WTC11 (cell line): Measurements from ENCODE around the gene ENTREP3. TPM values are rescaled to one million over a fixed set of nuclear protein-coding genes. Genes with fewer than 3 reads are reported as not detected.

Source experiments
- ATAC-seq: fragments of 200-7000 bp; cut with Tn5 transposase; 2 replicates; pipeline ENCODE4 v1.10.0; 2021; ENCODE audit warnings: mild to moderate bottlenecking, moderate library complexity
- CTCF ChIA-PET: fragments of 300-600 bp; sonication (Branson Sonifier 250); formaldehyde crosslinking; loops from one replicate; lab custom pipeline; 2021; ENCODE audit warnings: antibody characterized with exemption; lab: Charles Lee
- POLR2A ChIA-PET: fragments of 350-600 bp; sonication (Branson Sonifier 250); formaldehyde crosslinking; loops from one replicate; lab custom pipeline; 2021; ENCODE audit warnings: antibody characterized with exemption; lab: Charles Lee
- DNase-seq: peaks from one replicate; pipeline ENCODE4 v3.0.0; 2021; ENCODE audit warnings: low spot score
- H3K27ac Mint-ChIP-seq: 2 replicates; pipeline ENCODE4 v1.8.0; 2021; ENCODE audit warnings: mixed read lengths
- H3K27me3 Mint-ChIP-seq: 2 replicates; pipeline ENCODE4 v1.8.0; 2021; ENCODE audit warnings: low read depth, mild to moderate bottlenecking, moderate library complexity, mixed read lengths
- H3K36me3 Mint-ChIP-seq: 2 replicates; pipeline ENCODE4 v1.8.0; 2021; ENCODE audit warnings: mixed read lengths
- H3K4me1 Mint-ChIP-seq: 2 replicates; pipeline ENCODE4 v1.8.0; 2022; ENCODE audit warnings: mixed read lengths
- H3K4me3 Mint-ChIP-seq: 2 replicates; pipeline ENCODE4 v1.8.0; 2021; ENCODE audit warnings: mild to moderate bottlenecking, moderate library complexity, mixed read lengths
- H3K9me3 Mint-ChIP-seq: 2 replicates; pipeline ENCODE4 v1.8.0; 2021; ENCODE audit warnings: mixed read lengths
- ARID4B ChIP-seq: sonication (generic); formaldehyde crosslinking; IDR thresholded peaks from 2 replicates; pipeline ENCODE4 v1.8.0; 2023; ENCODE audit warnings: missing genetic modification reagents, mild to moderate bottlenecking, borderline replicate concordance
- ATF1 ChIP-seq: sonication (generic); formaldehyde crosslinking; IDR thresholded peaks from 2 replicates; pipeline ENCODE4 v1.8.1; 2023; ENCODE audit warnings: mild to moderate bottlenecking, moderate library complexity, missing genetic modification reagents
- CTCF ChIP-seq: fragments of 200-600 bp; IDR thresholded peaks from 2 replicates; pipeline ENCODE4 v1.8.0; 2022; ENCODE audit warnings: antibody characterized with exemption
- ETV6 ChIP-seq: sonication (generic); formaldehyde crosslinking; IDR thresholded peaks from 2 replicates; pipeline ENCODE4 v1.8.1; 2022; ENCODE audit warnings: mild to moderate bottlenecking, missing genetic modification reagents
- FOXK1 ChIP-seq: sonication (generic); formaldehyde crosslinking; IDR thresholded peaks from 2 replicates; pipeline ENCODE4 v1.8.0; 2022; ENCODE audit warnings: mild to moderate bottlenecking, moderate library complexity, missing genetic modification reagents
- FOXP1 ChIP-seq: sonication (generic); formaldehyde crosslinking; IDR thresholded peaks from 2 replicates; pipeline ENCODE4 v1.8.0; 2022; ENCODE audit warnings: missing genetic modification reagents, mild to moderate bottlenecking, moderate library complexity, borderline replicate concordance
- GABPB1 ChIP-seq: sonication (generic); formaldehyde crosslinking; IDR thresholded peaks from 2 replicates; pipeline ENCODE4 v1.8.1; 2023; ENCODE audit warnings: mild to moderate bottlenecking, missing genetic modification reagents
- MYBL2 ChIP-seq: sonication (generic); formaldehyde crosslinking; IDR thresholded peaks from 2 replicates; pipeline ENCODE4 v1.8.1; 2023; ENCODE audit warnings: mild to moderate bottlenecking, moderate library complexity, missing genetic modification reagents
- NFE2L1 ChIP-seq: sonication (generic); formaldehyde crosslinking; IDR thresholded peaks from 2 replicates; pipeline ENCODE4 v1.8.1; 2023; ENCODE audit warnings: missing genetic modification reagents
- PREB ChIP-seq: sonication (generic); formaldehyde crosslinking; IDR thresholded peaks from 2 replicates; pipeline ENCODE4 v1.8.1; 2022; ENCODE audit warnings: mild to moderate bottlenecking, missing genetic modification reagents, moderate library complexity, borderline replicate concordance
- SOX15 ChIP-seq: fragments of 250-450 bp; sonication (Bioruptor Pico); IDR thresholded peaks from 2 replicates; pipeline ENCODE4 v1.9.0; 2021; ENCODE audit warnings: mild to moderate bottlenecking
- ZNF281 ChIP-seq: sonication (generic); formaldehyde crosslinking; IDR thresholded peaks from 2 replicates; pipeline ENCODE4 v1.8.0; 2023; ENCODE audit warnings: mild to moderate bottlenecking, missing genetic modification reagents
- ZNF416 ChIP-seq: fragments of 250-450 bp; sonication (Bioruptor Pico); IDR thresholded peaks from 2 replicates; pipeline ENCODE4 v1.9.0; 2021; ENCODE audit warnings: mild to moderate bottlenecking, inconsistent platforms
- ZNF671 ChIP-seq: fragments of 250-450 bp; sonication (Bioruptor Pico); IDR thresholded peaks from 2 replicates; pipeline ENCODE4 v1.8.0; 2021; ENCODE audit warnings: mild to moderate bottlenecking
- total RNA-seq: library from RNA; stranded (reverse); gene quantifications from 3 replicates; pipeline ENCODE4 v1.2.3, GENCODE V29; 2021
- TF ChIP-seq, protein P1 (sequence below): sonication (generic); formaldehyde crosslinking; IDR thresholded peaks from 2 replicates; pipeline ENCODE4 v1.8.1; 2023; ENCODE audit warnings: mild to moderate bottlenecking, missing genetic modification reagents
- TF ChIP-seq, protein P2 (sequence below): sonication (generic); formaldehyde crosslinking; IDR thresholded peaks from 2 replicates; pipeline ENCODE4 v1.8.1; 2022; ENCODE audit warnings: mild to moderate bottlenecking, moderate library complexity, missing genetic modification reagents
- TF ChIP-seq, protein P3 (sequence below): sonication (generic); formaldehyde crosslinking; conservative IDR thresholded peaks from 2 replicates; pipeline ENCODE4 v1.8.1; 2022; ENCODE audit warnings: mild to moderate bottlenecking, missing genetic modification reagents
- TF ChIP-seq, protein P4 (sequence below): fragments of 250-450 bp; sonication (Bioruptor Pico); IDR thresholded peaks from 2 replicates; pipeline ENCODE4 v1.8.0; 2021; ENCODE audit warnings: mild to moderate bottlenecking

ENTREP3 gene
- total RNA-seq, 1 experiment from 2014 or later = 67.8 TPM

DNA sequence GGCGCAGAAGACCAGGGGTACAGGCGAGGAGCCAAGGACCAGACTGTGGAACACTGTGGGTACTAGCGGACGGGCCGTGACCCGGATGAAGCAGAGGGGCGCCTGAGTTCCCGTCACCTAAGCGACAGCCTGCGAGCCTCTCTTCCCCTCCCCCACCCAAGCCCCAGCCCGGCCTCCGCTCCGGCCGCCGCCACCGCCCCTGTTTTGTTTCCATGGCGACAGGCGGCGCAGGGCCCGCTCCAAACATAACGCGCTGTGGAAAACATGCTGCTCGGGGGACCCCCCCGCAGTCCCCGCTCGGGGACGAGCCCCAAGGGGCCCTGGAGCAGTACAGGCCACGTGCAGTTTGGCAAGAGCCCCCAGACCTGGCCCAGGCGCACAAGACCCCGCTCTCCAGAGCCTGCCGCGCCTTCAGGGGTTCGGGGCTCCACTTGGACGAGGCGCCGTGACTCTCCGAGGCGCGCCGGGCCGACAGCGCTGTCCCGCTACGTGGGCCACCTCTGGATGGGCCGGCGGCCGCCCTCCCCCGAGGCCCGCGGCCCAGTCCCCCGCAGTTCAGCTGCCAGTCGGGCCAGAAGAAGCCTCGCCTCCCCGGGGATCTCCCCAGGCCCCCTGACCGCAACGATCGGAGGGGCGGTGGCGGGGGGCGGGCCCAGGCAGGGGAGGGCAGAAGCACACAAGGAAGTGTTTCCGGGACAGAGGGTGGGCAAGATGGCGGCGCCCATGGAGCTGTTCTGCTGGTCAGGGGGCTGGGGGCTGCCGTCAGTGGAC is 46.6 kb downstream of the ENTREP3 start, which contains the start of gene MTX1 (continued):
- TF ChIP-seq ZNF281 (CRISPR knock-in tag) (peak; percentile 79), NFE2L1 (CRISPR knock-in tag) (no peak), MYBL2 (CRISPR knock-in tag) (no peak), FOXK1 (CRISPR knock-in tag) (peak; percentile 76), SOX15 (CRISPR knock-in tag) (no peak), ARID4B (CRISPR knock-in tag) (peak; percentile 83; the same call in 1 of the 2 replicates), ZNF416 (CRISPR knock-in tag) (peak; percentile 74; the same call in 1 of the 2 replicates), GABPB1 (peak; percentile 42; the same call in 1 of the 2 replicates), ETV6 (CRISPR knock-in tag) (no peak), FOXP1 (CRISPR knock-in tag) (no peak), ZNF671 (CRISPR knock-in tag) (no peak)
- TF ChIP-seq, protein P1, sequence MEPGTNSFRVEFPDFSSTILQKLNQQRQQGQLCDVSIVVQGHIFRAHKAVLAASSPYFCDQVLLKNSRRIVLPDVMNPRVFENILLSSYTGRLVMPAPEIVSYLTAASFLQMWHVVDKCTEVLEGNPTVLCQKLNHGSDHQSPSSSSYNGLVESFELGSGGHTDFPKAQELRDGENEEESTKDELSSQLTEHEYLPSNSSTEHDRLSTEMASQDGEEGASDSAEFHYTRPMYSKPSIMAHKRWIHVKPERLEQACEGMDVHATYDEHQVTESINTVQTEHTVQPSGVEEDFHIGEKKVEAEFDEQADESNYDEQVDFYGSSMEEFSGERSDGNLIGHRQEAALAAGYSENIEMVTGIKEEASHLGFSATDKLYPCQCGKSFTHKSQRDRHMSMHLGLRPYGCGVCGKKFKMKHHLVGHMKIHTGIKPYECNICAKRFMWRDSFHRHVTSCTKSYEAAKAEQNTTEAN = no peak
- TF ChIP-seq, protein P2, sequence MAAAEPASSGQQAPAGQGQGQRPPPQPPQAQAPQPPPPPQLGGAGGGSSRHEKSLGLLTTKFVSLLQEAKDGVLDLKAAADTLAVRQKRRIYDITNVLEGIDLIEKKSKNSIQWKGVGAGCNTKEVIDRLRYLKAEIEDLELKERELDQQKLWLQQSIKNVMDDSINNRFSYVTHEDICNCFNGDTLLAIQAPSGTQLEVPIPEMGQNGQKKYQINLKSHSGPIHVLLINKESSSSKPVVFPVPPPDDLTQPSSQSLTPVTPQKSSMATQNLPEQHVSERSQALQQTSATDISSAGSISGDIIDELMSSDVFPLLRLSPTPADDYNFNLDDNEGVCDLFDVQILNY (CRISPR knock-in tag) = no peak
- TF ChIP-seq, protein P3, sequence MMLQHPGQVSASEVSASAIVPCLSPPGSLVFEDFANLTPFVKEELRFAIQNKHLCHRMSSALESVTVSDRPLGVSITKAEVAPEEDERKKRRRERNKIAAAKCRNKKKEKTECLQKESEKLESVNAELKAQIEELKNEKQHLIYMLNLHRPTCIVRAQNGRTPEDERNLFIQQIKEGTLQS = no peak

- CTCF ChIA-PET = interaction anchor here (0.6 to 4.8 kb wide), 15 partner anchors 11 to 441 kb away, joined by 3 to 51 read pairs (median 9); partner anchors contain the start of genes CLK2, KRTCAP2, RUSC1 and TRIM46
- no peak for DNase-seq
- POLR2A ChIA-PET = interaction anchor here (0.7 to 3.7 kb wide), 6 partner anchors 11 to 35 kb away, joined by 3 to 35 read pairs (median 4); partner anchors contain the start of gene KRTCAP2
- no peak; the same call in 1 of the 2 replicates for ATAC-seq
- peaks cover 9% of the 10 kb centered on the region; the same call in 1 of the 2 replicates for H3K27me3 Mint-ChIP-seq
- H3K9me3 Mint-ChIP-seq = no peaks in the 10 kb centered on the region
- H3K4me3 Mint-ChIP-seq = peak within 1 kb of the TSS; percentile 88
- peaks cover 13% of the 10 kb centered on the region for H3K36me3 Mint-ChIP-seq
- H3K4me1 Mint-ChIP-seq = peaks cover 19% of the 10 kb centered on the region
- peak within 1 kb of the TSS; percentile 89 for H3K27ac Mint-ChIP-seq
- no peak for TF ChIP-seq CTCF
- no peak for TF ChIP-seq PREB
- no peak; the same call in 1 of the 2 replicates for TF ChIP-seq ZNF416 (CRISPR knock-in tag)
- no peak for TF ChIP-seq ATF1
- TF ChIP-seq, protein P4, sequence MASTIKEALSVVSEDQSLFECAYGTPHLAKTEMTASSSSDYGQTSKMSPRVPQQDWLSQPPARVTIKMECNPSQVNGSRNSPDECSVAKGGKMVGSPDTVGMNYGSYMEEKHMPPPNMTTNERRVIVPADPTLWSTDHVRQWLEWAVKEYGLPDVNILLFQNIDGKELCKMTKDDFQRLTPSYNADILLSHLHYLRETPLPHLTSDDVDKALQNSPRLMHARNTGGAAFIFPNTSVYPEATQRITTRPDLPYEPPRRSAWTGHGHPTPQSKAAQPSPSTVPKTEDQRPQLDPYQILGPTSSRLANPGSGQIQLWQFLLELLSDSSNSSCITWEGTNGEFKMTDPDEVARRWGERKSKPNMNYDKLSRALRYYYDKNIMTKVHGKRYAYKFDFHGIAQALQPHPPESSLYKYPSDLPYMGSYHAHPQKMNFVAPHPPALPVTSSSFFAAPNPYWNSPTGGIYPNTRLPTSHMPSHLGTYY = 0 out of 2 replicates have a peak, but pooled peaks have one; percentile 56
Measured at GRCh38 chr1:155207806-155208540, 47.3 kb downstream of the ENTREP3 start, which contains the start of gene THBS3. Gene THBS3, minus strand, starts transcription at chr1:155207897. Its CDS starts 21 bp downstream, at chr1:155207876.
